GM18909 (cell line): ENCODE results near the gene HDGFL2.

ENCODE experiments used
- ATAC-seq: cut with Tn5 transposase; IDR thresholded peaks from one replicate; pipeline ENCODE4 v1.9.1; 2021; ENCODE audit warnings: mild to moderate bottlenecking; ENCODE audit not compliant: unreplicated experiment, poor library complexity

Gene HDGFL2

GRCh38 chr19:4496304-4496703 lies 24.2 kb downstream of the HDGFL2 start:
- no peak for ATAC-seq

- no peak for ATAC-seq
Observed at GRCh38 chr19:4497770-4498389, 25.8 kb downstream of the HDGFL2 start.

GRCh38 chr19:4498694-4499093 lies 26.6 kb downstream of the HDGFL2 start:
- ATAC-seq: no peak

GRCh38 chr19:4499318-4499717 lies 27.2 kb downstream of the HDGFL2 start:
- ATAC-seq: no peak

GRCh38 chr19:4499855-4500254 lies 27.8 kb downstream of the HDGFL2 start:
- ATAC-seq: no peak

GRCh38 chr19:4500841-4501591 lies 28.9 kb downstream of the HDGFL2 start:
- no peak for ATAC-seq

GRCh38 chr19:4501691-4502090 lies 29.6 kb downstream of the HDGFL2 start:
- ATAC-seq: no peak

- ATAC-seq: no peak
Observed at GRCh38 chr19:4502282-4503131, 30.4 kb downstream of the HDGFL2 start.

- no peak for ATAC-seq
Observed at GRCh38 chr19:4503132-4503824, 31.2 kb downstream of the HDGFL2 start.

- no peak for ATAC-seq
Observed at GRCh38 chr19:4503825-4504170, 31.7 kb downstream of the HDGFL2 start.

- no peak for ATAC-seq
Observed at GRCh38 chr19:4504297-4504701, 32.2 kb downstream of the HDGFL2 start.

- no peak for ATAC-seq
Observed at GRCh38 chr19:4504891-4505569, 32.9 kb downstream of the HDGFL2 start.

- ATAC-seq: no peak
Observed at GRCh38 chr19:4505570-4506448, 33.7 kb downstream of the HDGFL2 start.

GRCh38 chr19:4506449-4507149 lies 34.5 kb downstream of the HDGFL2 start:
- ATAC-seq: no peak

GRCh38 chr19:4507150-4507452 lies 35.0 kb downstream of the HDGFL2 start:
- no peak for ATAC-seq

GRCh38 chr19:4507804-4508203 lies 35.7 kb downstream of the HDGFL2 start:
- no peak for ATAC-seq

- no peak for ATAC-seq
Observed at GRCh38 chr19:4508698-4509097, 36.6 kb downstream of the HDGFL2 start.

- ATAC-seq: no peak
Observed at GRCh38 chr19:4510435-4511255, 38.5 kb downstream of the HDGFL2 start.
